Cerebellar nuclear complex (tissue), 1 donor: ENCODE data around the gene RASA3.
"Not testable (repeated sequence)": the region's sequence is repeated elsewhere in the genome, so short reads cannot be mapped to it uniquely, and the experiment has no call there.

Experiments
- DNase-seq, 2 experiments: peaks; one replicate each; lab custom pipeline; 2025; lab: John Stamatoyannopoulos, UW

The RASA3 gene

GRCh38 chr13:114033541-114034315, 98.7 kb downstream of the RASA3 start:
- DNase-seq = no peak

- DNase-seq = no peak
Observed at GRCh38 chr13:114032126-114032799, 100.2 kb downstream of the RASA3 start.

- DNase-seq = no peak
Observed at GRCh38 chr13:114031631-114032030, 100.8 kb downstream of the RASA3 start.

- DNase-seq = no peak
Observed at GRCh38 chr13:114030666-114031610, 101.5 kb downstream of the RASA3 start.

GRCh38 chr13:114029866-114030625, 102.4 kb downstream of the RASA3 start:
- DNase-seq = no peak

GRCh38 chr13:114027826-114028225, 104.6 kb downstream of the RASA3 start:
- no peak for DNase-seq

GRCh38 chr13:114027046-114027715, 105.2 kb downstream of the RASA3 start:
- no peak for DNase-seq

- DNase-seq = no peak
Observed at GRCh38 chr13:114026481-114026880, 105.9 kb downstream of the RASA3 start.

- no peak for DNase-seq
Observed at GRCh38 chr13:114025714-114026431, 106.5 kb downstream of the RASA3 start.

- DNase-seq = no peak
Observed at GRCh38 chr13:114025405-114025713, 107.1 kb downstream of the RASA3 start.

- DNase-seq = no peak
Observed at GRCh38 chr13:114024603-114025404, 107.6 kb downstream of the RASA3 start.

GRCh38 chr13:114023716-114024602, 108.5 kb downstream of the RASA3 start:
- no peak for DNase-seq

GRCh38 chr13:114022876-114023275, 109.5 kb downstream of the RASA3 start:
- no peak for DNase-seq

- DNase-seq = no peak
Observed at GRCh38 chr13:114022309-114022669, 110.1 kb downstream of the RASA3 start.

- DNase-seq = no peak
Observed at GRCh38 chr13:114021464-114022308, 110.7 kb downstream of the RASA3 start.

- no peak for DNase-seq
Observed at GRCh38 chr13:114020750-114021463, 111.5 kb downstream of the RASA3 start.

- DNase-seq = not testable (repeated sequence)
Observed at GRCh38 chr13:114020134-114020533, 112.3 kb downstream of the RASA3 start.
